HAP-1 (cell line): ENCODE results near the gene CHRNA5.
"Not testable (repeated sequence)": the region's sequence is repeated elsewhere in the genome, so short reads cannot be mapped to it uniquely, and the experiment has no call there.

Experiments used
- DNase-seq, 2 experiments: peaks; one replicate each; pipeline ENCODE4 v3.0.0-alpha.2; 2016 to 2020; ENCODE audit warnings: low spot score in 2 of 2
- H3K27me3 ChIP-seq: fragments of 250-450 bp; sonication (Bioruptor Pico); 2 replicates; pipeline ENCODE4 v1.5.1; 2020; ENCODE audit warnings: low read depth, mild to moderate bottlenecking, moderate library complexity
- H3K36me3 ChIP-seq: fragments of 250-450 bp; sonication (Bioruptor Pico); replicated peaks from 2 replicates; pipeline ENCODE4 v1.5.1; 2020; ENCODE audit warnings: mild to moderate bottlenecking
- H3K4me1 ChIP-seq: fragments of 250-450 bp; sonication (Bioruptor Pico); 2 replicates; pipeline ENCODE4 v1.5.1; 2020; ENCODE audit warnings: mild to moderate bottlenecking
- H3K4me3 ChIP-seq: fragments of 250-450 bp; sonication (Bioruptor Pico); 2 replicates; pipeline ENCODE4 v1.5.1; 2020; ENCODE audit warnings: mild to moderate bottlenecking, moderate library complexity
- H3K9me3 ChIP-seq: fragments of 250-450 bp; sonication (Bioruptor Pico); 2 replicates; pipeline ENCODE4 v1.5.1; 2020; ENCODE audit warnings: mild to moderate bottlenecking, moderate library complexity
- in situ Hi-C: fragments of 300-500 bp; cut with MboI; formaldehyde crosslinking; loops from 3 replicates; pipeline ENCODE4 v1.14.3; 2020; ENCODE audit warnings: low sequenced_read_pairs, inconsistent platforms, mixed read lengths

The CHRNA5 gene

DNA sequence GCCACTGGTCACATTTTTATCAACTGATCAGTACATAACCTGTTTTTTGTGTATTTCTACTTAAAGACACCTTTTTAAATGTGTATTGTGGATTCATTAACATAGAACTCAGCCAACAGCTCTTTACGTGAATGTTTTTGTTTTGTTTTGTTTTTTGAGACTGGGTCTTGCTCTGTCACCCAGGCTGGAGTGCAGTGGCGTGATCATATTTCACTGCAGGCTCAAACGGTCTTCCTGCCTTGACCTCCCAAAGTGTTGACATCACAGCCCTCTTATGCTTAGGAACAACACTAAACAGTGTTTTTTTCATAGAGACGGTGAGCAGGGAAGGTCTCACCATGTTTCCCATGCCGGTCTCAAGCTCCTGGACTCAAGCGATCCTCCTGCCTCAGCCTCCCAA is 15.1 kb upstream of the CHRNA5 start:
- H3K36me3 ChIP-seq = peaks cover 65% of the 10 kb centered on the region
- H3K9me3 ChIP-seq = no peaks in the 10 kb centered on the region
- peaks cover 6% of the 10 kb centered on the region for H3K4me1 ChIP-seq
- H3K4me3 ChIP-seq = no peak overlapping the region
- H3K27me3 ChIP-seq = no peaks in the 10 kb centered on the region
- no peak for DNase-seq
- in situ Hi-C loops = no loop called here

DNA sequence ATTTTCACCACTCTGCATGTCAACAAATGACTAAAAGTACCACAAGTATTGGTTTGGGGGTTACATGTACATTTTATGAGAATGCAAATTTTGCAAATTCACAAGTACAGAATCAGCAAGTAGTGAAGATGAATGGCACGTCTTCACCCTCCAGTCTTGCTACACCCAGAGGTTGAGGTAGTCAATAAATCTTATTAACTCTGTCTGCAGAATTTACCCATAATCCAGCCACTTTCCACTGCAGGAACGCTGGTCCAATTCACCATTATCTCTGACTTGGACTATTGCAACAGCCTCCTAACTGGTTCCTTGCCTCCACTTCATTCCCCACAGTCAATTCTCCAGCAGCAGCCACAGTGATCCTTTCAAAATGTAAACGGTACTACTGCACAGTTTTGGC is 14.5 kb upstream of the CHRNA5 start:
- in situ Hi-C loops = no loop called here
- DNase-seq = no peak
- Histone ChIP-seq H3K4me1 (no peaks in the 10 kb centered on the region), H3K27me3 (no peaks in the 10 kb centered on the region), H3K36me3 (peaks cover 59% of the 10 kb centered on the region), H3K4me3 (no peak overlapping the region), H3K9me3 (no peaks in the 10 kb centered on the region)

DNA sequence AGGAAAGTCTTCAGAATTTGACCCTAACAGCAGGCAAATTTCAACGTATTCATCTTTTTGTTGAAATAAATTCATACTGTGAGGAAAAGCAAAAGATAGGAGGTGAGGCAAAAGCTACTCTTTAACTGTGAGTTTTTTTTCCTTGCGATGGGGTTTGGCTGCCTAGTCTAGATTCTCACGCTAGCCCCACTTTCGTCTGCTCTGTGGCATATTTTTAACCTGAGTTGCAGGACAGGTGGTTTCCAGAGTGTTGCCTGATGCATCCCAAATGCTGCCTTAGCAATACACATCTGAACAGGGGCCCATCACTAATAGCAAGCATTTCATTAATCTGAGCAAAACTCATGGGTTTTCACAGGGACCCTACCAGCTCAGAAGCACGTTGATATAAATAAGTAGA is 13.4 kb upstream of the CHRNA5 start:
- Histone ChIP-seq H3K4me3 (no peak overlapping the region), H3K4me1 (no peaks in the 10 kb centered on the region), H3K27me3 (no peaks in the 10 kb centered on the region), H3K9me3 (no peaks in the 10 kb centered on the region), H3K36me3 (peaks cover 48% of the 10 kb centered on the region)
- DNase-seq = no peak
- in situ Hi-C loops = no loop called here

DNA sequence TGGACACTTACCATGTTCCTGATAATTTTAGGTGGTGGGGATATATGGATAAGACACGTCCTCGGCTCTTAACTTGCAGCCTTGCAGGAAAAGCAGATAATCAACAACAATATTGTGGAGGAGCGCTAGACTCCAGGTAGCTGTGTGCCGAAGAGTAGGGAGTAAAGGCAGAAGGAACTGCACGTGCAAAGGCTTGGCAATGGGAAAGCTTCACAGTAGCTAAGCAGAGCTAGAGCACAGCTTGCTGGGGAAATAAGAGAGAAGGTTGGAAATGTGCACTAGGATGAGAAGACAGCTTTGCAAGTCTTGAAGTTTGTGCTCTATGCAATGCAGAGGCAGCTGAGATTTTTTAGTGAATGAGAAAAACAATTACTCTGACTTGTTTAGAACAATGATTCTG is 12.7 kb upstream of the CHRNA5 start:
- Histone ChIP-seq H3K27me3 (no peaks in the 10 kb centered on the region), H3K4me1 (no peaks in the 10 kb centered on the region), H3K36me3 (peaks cover 41% of the 10 kb centered on the region), H3K9me3 (no peaks in the 10 kb centered on the region), H3K4me3 (no peak overlapping the region)
- DNase-seq = no peak
- in situ Hi-C loops = no loop called here

DNA sequence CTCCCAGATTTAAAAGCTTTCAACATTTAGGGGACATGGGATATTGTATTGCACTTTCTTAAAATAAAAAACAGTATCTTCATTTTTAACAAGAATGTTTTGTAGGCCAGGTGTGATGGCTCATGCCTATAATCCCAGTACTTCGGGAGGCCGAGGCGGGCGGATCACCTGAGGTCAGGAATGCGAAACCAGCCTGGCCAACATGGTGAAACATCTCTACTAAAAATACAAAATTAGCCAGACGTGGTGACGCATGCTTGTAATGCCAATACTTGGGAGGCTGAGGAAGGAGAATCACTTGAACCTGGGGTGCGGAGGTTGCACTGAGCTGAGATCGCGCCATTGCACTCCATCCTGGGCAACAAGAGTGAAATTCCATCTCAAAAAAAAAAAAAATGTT is 5.1 kb upstream of the CHRNA5 start:
- DNase-seq, H3K27me3 ChIP-seq, H3K36me3 ChIP-seq, H3K9me3 ChIP-seq, in situ Hi-C loops, H3K4me3 ChIP-seq: not testable (repeated sequence)
- H3K4me1 ChIP-seq = peaks cover 18% of the 10 kb centered on the region

DNA sequence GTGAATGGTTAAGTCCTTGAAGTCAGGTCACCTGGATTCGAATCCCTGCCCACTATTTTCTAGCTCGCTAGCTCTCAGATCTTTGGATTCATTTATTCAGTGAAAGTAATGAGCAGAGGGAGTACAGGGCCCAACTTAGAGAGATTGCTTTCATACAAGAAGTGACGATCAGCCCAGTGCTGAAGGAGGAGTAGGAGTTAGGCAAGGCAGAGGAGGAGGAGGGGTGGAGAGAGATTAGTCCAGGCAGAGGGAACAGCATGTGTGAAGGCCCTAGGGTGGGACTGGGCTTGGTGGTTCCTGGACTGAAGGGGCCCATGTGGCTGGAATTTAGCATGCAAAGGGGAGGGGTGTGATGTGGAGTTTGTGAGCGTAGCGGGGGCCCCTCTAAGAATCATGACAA is 3.8 kb upstream of the CHRNA5 start:
- Histone ChIP-seq H3K27me3 (no peaks in the 10 kb centered on the region), H3K4me1 (peaks cover 18% of the 10 kb centered on the region), H3K9me3 (no peaks in the 10 kb centered on the region), H3K36me3 (no peaks in the 10 kb centered on the region), H3K4me3 (no peak overlapping the region)
- peak in 1 of 2 experiments; percentile 58 for DNase-seq
- in situ Hi-C loops = no loop called here

DNA sequence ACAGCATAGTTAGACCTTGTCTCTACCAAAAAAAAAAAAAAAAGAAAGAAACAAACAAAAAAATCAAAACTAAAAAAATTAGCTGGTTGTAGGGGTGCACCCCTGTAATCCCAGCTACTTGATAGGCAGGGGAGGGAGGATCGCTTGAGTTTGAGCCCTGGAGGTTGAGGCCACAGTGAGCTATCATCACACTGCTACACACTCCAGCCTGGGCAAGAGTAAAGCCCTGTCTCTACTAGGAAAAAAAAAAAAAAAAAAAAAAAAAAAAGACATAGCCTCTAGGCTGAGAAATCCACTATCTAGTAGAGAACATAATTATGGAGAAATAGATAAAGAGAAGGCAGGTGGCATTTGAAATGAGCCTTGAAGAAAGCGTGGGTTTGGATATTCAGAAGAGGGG is 2.2 kb upstream of the CHRNA5 start:
- H3K27me3 ChIP-seq = no peaks in the 10 kb centered on the region
- in situ Hi-C loops = no loop called here
- no peak overlapping the region for H3K4me3 ChIP-seq
- DNase-seq = no peak
- no peaks in the 10 kb centered on the region for H3K36me3 ChIP-seq
- peaks cover 28% of the 10 kb centered on the region for H3K4me1 ChIP-seq
- H3K9me3 ChIP-seq = no peaks in the 10 kb centered on the region

DNA sequence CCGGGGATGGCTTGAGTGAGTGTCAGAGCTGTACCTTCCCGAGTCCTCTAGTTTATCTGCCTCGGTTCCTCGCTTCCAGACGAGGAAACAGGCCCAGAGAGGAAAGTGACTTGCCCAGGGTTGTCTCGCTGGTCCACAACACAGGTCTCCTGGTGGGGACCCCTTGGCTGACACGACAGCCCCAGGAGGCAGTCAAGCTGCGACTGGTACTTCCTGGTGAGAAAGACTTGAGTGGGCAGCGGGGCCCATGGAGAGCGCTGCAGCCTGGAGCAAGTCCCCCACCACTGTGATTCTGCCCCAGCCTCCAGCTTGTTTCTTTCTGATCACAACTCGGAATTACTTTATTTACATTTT is 600 bp upstream of the CHRNA5 start:
- peak overlapping the region; percentile 63 for H3K4me3 ChIP-seq
- no peak for DNase-seq
- H3K36me3 ChIP-seq = no peaks in the 10 kb centered on the region
- H3K9me3 ChIP-seq = no peaks in the 10 kb centered on the region
- in situ Hi-C loops = no loop called here
- peaks cover 32% of the 10 kb centered on the region for H3K4me1 ChIP-seq
- no peaks in the 10 kb centered on the region for H3K27me3 ChIP-seq

DNA sequence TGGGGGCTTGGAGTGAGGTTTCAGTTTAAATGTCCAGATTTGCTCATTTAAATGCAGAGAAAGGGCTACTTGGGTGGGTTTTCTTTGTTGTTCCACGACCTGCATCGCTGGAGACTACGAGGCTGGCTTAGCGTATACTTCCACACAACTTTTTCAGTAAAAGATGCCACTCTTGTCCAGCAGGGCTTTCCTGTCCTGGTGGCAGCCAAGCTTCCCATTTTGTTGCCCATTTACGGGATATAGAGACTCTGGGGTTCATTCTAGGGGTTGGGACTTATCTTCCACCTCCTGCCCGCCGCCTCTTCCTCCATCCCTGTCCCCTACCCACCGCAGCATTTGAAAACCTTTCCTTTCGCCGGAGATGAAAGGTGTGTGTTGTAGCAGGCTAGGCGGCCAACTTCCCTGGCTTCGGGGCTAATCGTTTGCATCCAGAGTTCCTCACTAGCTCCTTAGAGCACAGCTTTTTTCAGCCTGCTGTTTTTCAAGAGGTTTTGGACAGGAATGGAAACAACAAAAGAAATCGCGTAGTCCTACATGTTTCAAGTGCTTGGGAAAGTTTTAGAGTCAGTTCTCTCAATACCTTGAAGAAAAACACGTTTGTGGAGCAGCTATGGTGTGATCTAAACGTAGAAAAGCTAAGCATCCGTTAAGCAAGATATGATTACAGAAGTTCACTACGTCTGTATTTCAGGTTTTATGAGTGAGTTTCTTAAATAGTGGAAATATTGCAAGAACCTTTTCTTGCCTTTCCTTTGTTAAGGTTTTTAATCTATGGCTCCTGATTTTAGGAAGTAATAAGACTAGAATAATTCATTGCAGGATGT is 843 bp downstream of the CHRNA5 start:
- peak; percentile 61 to 70 for DNase-seq
- in situ Hi-C loops = no loop called here
- H3K9me3 ChIP-seq = no peaks in the 10 kb centered on the region
- peak overlapping the region; percentile 63 for H3K4me3 ChIP-seq
- peaks cover 33% of the 10 kb centered on the region for H3K4me1 ChIP-seq
- no peaks in the 10 kb centered on the region for H3K36me3 ChIP-seq
- H3K27me3 ChIP-seq = no peaks in the 10 kb centered on the region

DNA sequence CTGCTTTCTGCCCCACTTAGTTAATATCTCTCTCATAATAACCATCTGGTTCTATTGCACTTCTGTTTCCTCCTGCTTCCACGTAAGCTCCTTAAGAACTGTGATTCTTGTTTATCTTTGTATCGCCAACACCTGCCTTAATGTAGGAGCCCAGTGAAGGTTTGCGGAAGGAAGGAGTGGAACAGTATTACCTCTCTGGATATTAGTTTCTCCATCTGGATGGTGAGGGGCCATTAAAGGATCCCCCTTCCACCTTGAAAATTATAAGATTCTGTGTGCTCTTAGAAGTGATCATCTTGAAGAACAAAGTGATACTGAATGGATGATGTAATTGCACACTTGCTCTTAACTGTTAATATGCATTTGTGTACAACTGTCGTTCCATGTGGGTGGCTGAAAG is 2.2 kb downstream of the CHRNA5 start:
- DNase-seq = peak in 1 of 2 experiments; percentile 43
- Histone ChIP-seq H3K4me1 (peaks cover 37% of the 10 kb centered on the region), H3K27me3 (no peaks in the 10 kb centered on the region), H3K4me3 (peak overlapping the region; percentile 5), H3K36me3 (no peaks in the 10 kb centered on the region), H3K9me3 (no peaks in the 10 kb centered on the region)
- in situ Hi-C loops = no loop called here

DNA sequence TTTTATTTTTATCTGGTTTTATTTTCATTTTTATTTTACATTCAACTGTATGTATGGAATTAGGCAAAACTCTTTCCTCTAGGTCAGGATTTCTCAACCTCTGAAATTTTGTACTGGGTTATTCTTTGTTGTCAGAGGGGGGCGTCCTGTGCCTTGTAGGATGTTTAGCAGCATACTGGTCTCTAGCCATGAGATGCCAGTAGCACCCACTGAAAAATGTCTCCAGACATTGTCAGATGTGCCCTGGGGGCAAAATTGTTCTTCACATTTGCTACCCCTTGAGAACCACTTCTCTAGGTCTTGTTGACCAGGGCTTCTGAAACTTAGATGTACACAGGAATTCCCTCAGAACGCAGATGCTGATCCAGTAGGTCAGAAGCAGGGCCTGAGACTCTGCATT is 5.4 kb downstream of the CHRNA5 start:
- Histone ChIP-seq H3K9me3 (no peaks in the 10 kb centered on the region), H3K27me3 (no peaks in the 10 kb centered on the region), H3K4me1 (peaks cover 32% of the 10 kb centered on the region), H3K36me3 (no peaks in the 10 kb centered on the region), H3K4me3 (no peak overlapping the region)
- in situ Hi-C loops = no loop called here
- peak; percentile 41 to 74 for DNase-seq

DNA sequence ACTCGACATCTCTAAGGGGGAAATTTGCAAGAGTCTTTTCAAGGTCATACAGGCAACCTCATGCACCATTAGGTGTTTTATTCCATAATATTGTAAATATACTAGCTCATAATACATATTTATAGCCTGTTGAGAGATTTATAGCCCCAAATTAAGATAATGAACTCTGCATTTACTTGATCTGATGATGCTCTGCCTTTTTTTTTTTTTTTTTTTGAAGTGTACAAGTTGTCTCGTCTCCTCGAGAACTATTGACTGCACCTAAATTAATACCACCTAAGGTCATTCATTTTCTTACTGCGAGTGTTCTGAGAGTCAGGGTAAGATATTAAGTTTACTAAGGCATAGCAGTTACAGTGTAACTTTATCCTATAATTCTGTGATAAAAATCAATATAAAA is 6.1 kb downstream of the CHRNA5 start:
- Histone ChIP-seq H3K4me3 (no peak overlapping the region), H3K27me3 (no peaks in the 10 kb centered on the region), H3K4me1 (peaks cover 32% of the 10 kb centered on the region), H3K36me3 (no peaks in the 10 kb centered on the region), H3K9me3 (no peaks in the 10 kb centered on the region)
- no peak for DNase-seq
- in situ Hi-C loops = no loop called here

DNA sequence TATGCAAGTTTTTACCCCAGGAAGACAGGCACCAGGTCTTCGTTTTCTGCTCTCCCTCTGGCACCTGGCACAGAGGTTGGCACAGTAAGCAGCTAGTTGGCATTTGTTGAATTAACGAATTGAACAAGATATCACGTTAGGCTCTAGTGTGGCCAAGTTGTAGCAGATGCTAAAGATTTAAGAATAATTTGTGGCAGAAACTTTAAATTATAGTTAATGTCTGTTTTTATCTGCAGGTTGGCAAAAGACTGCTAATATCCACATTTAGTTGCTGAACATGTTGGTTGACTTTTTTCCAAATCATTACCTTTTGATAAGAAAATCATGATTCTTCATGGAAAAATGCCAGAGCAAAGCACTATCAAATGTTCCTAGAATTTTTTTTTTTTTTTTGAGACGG is 8.1 kb downstream of the CHRNA5 start:
- Histone ChIP-seq H3K27me3 (no peaks in the 10 kb centered on the region), H3K36me3 (no peaks in the 10 kb centered on the region), H3K9me3 (no peaks in the 10 kb centered on the region), H3K4me3 (no peak overlapping the region), H3K4me1 (peaks cover 19% of the 10 kb centered on the region)
- no peak for DNase-seq
- in situ Hi-C loops = no loop called here

DNA sequence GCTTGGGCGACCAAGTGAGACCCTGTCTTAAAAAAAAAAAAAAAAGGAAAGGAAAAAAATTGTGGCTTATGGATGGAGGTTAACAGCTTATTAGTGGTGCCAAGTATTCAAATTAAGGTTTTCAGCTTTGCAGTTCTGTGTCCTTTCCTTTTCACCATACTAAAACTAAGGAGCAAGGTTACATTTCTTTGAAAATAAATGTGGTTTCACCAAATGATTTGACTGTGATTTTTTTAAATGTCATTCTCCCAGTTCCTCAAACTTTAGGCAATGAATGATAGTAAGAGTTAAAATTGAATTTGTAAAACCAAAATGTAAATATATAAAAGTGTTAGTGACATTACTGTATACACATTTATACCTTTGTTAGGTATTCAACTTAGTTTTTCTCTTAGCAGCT is 9.6 kb downstream of the CHRNA5 start:
- no peaks in the 10 kb centered on the region for H3K9me3 ChIP-seq
- no peak for DNase-seq
- H3K4me3 ChIP-seq = no peak overlapping the region
- no peaks in the 10 kb centered on the region for H3K27me3 ChIP-seq
- H3K36me3 ChIP-seq = no peaks in the 10 kb centered on the region
- in situ Hi-C loops = no loop called here
- H3K4me1 ChIP-seq = peaks cover 18% of the 10 kb centered on the region

DNA sequence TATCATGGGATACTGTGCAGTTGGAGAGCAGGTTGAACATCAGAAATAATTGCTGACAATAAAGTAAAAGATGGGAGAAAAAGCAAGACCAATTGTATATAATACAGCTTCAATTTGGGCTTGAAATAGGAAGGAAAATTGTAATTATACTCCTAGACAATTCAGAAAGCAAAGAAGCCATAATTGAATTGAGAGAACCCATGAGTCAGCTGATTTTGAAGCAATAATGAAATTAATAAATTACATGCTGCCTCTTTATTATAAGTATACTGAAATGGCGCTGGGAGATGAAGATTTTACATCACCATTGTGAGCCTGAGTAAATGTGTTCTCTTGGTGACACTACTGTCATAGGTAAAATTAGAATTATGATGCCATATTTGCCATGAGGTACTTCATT is 32.3 kb downstream of the CHRNA5 start:
- Histone ChIP-seq H3K9me3 (no peaks in the 10 kb centered on the region), H3K4me1 (no peaks in the 10 kb centered on the region), H3K4me3 (no peak overlapping the region), H3K27me3 (no peaks in the 10 kb centered on the region), H3K36me3 (peaks cover 8% of the 10 kb centered on the region)
- in situ Hi-C loops = no loop called here
- no peak for DNase-seq
